Measurements from ENCODE around the gene MTA1.

DNA sequence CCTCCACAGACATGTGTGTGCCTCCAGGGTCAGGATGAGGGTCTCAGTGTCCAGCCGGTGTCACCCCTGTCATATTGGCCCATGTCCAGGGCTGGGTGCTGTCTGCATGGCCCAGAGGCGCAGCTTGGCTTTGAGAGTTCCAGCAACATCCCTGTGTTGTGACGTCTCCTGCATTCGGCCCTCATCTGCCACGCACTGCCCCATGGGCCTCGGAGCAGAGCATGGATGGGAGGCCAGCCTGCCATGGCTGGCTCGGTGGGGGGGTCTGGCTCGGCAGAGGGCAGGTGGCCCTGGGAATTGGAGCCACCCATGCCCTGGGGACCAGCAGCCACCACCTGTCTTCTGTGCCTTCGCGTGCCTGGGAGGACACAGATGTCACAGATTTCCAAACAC lies 32.1 kb upstream of the MTA1 start:
- TF ChIP-seq, protein P1, sequence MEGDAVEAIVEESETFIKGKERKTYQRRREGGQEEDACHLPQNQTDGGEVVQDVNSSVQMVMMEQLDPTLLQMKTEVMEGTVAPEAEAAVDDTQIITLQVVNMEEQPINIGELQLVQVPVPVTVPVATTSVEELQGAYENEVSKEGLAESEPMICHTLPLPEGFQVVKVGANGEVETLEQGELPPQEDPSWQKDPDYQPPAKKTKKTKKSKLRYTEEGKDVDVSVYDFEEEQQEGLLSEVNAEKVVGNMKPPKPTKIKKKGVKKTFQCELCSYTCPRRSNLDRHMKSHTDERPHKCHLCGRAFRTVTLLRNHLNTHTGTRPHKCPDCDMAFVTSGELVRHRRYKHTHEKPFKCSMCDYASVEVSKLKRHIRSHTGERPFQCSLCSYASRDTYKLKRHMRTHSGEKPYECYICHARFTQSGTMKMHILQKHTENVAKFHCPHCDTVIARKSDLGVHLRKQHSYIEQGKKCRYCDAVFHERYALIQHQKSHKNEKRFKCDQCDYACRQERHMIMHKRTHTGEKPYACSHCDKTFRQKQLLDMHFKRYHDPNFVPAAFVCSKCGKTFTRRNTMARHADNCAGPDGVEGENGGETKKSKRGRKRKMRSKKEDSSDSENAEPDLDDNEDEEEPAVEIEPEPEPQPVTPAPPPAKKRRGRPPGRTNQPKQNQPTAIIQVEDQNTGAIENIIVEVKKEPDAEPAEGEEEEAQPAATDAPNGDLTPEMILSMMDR (IDR thresholded peaks at IDR 0.05; ENCODE audit: low read length) = no peak
- no peak for TF ChIP-seq EZH2phosphoT487 (IDR thresholded peaks at IDR 0.05; ENCODE audit: low read length)
- TF ChIP-seq EZH2 (optimal IDR thresholded peaks at IDR 0.05; ENCODE audit: low read depth, low read length) = no peak

Measured in MM.1S (cell line).